ENCODE measurements around the gene MYO1G.
"Not testable (repeated sequence)": the region's sequence is repeated elsewhere in the genome, so short reads cannot be mapped to it uniquely, and the experiment has no call there.

The MYO1G gene

DNA sequence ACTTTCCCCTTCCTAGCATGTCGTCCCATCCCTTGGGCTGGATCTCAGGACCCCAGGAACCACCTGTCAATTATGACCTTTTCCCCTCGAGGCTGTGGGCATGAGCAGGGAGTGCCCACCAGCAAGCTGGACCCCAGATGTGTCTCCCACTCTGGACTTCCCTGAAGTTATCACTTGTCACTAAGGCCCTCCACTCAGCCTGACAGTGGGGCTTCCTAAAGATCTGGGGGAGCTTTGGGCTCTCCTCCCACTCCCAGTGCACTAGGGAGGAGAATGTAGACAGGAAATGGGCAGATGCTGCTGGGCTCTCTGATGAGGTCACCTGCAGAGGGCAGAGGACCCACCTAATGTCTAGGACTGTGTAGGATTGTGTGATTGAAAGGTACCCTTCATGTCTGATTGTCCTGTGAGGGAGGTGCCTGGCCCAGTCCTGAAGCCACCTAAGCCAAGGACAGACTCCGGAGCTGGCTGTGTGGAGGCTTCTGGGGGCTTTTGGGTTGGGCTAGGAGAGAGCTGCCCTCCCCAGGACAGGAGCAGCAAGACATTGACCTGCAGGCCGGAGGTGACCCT lies 18.7 kb downstream of the MYO1G start:
- Mint-ChIP-seq H3K27me3 (no peaks in the 10 kb centered on the region), H3K36me3 (ENCODE audit: low read depth) (peaks cover 31% of the 10 kb centered on the region), H3K4me3 (no peak overlapping the region), H3K27ac (peak overlapping the region; percentile 87), H3K9me3 (no peaks in the 10 kb centered on the region), H3K4me1 (ENCODE audit: low read depth) (peaks cover 21% of the 10 kb centered on the region)
- DNase-seq = peak; percentile 38

DNA sequence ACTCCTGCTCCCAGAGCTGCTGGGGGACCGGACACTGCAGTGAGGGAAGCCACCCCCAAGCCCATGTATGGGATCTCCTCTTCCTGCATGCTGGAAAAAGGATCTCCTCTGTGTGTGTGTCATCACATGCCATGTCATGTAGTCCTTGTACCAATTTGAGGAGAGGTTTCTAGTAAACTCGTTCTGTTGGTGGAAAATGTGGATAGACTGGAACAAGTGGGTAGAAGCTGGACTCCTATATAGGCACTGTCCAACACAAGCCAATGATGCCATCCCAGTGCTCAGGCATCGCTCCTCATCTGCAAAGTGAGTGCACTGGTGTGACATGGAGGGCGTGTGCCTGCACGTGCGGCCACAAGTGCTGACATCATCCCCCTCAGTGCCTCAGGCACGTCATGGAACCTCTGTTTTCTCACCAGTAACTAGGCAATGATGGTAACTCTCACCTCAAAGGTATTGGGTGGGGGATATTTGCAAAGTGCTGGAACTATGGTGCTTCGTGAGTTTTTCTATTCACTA lies 19.3 kb downstream of the MYO1G start:
- DNase-seq = peak; percentile 50
- H3K4me1 Mint-ChIP-seq (ENCODE audit: low read depth) = peaks cover 21% of the 10 kb centered on the region
- H3K27me3 Mint-ChIP-seq = no peaks in the 10 kb centered on the region
- H3K27ac Mint-ChIP-seq = peak overlapping the region; percentile 87
- no peaks in the 10 kb centered on the region for H3K9me3 Mint-ChIP-seq
- H3K36me3 Mint-ChIP-seq (ENCODE audit: low read depth) = peaks cover 25% of the 10 kb centered on the region
- H3K4me3 Mint-ChIP-seq = no peak overlapping the region

DNA sequence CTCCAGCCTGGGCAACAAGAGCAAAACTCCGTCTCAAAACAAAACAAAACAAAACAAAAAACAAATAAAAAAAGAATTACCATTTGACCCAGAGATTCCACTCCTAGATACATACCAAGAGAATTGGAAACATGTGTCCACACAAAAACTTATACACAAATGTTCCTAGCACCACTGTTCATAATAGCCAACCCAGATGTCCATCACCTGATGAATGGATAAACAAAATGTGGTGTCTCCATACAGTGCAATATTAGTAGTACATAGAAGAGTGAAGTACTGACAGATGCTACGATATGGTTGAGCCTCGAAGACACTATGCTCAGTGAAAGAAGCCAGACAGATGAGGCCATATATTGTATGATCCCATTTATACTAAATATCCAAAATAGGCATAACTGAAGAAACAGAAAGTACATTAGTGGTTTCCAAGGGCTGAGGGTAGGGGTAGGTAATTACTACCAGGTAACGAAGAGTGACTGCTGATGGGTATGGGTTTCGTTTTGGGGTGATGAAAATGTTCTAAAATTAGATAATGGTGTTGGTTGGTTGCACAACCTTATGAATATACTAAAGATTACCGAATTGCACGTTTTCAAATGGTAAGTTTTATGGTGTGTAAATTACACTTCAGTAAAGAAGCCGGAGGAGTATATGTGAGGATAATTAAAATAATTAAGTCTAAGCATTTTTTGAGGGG lies 20.0 kb downstream of the MYO1G start:
- Mint-ChIP-seq H3K27ac (peak overlapping the region; percentile 15), H3K36me3 (ENCODE audit: low read depth) (peaks cover 18% of the 10 kb centered on the region), H3K4me3 (no peak overlapping the region), H3K27me3 (no peaks in the 10 kb centered on the region), H3K4me1 (ENCODE audit: low read depth) (peaks cover 21% of the 10 kb centered on the region), H3K9me3 (no peaks in the 10 kb centered on the region)
- no peak for DNase-seq

DNA sequence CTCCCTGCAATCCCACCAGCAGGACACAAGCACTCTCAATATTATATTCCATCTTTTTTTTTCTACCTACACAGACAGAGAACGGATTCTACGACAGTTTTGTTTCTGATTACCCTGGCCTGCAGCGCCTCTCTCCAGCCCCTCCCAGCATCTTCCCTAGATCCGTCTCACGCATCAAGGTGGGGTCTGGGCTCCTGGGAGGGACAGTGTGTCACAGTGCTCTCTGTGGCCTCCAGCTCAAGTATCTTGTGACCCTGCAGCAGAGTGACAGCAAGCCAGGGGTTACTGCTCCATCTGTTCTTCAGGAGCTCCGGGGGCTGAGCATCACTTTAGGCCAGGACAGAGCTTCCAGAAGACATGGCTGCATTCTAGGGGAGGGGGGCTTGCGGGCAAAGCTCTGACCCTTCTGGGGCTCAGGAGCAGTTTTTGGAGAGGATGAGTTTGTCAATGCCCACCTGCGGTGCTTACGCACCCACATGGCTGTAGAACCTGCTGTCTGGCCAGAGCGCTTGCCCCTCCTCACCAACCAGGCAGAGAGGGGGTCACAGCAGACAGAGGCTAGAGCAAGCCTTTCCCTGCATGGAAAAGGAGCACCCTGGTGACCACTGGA lies 22.6 kb downstream of the MYO1G start:
- peak overlapping the region; percentile 17 for H3K27ac Mint-ChIP-seq
- DNase-seq = no peak
- peaks cover 9% of the 10 kb centered on the region for H3K36me3 Mint-ChIP-seq (ENCODE audit: low read depth)
- no peaks in the 10 kb centered on the region for H3K27me3 Mint-ChIP-seq
- peaks cover 21% of the 10 kb centered on the region for H3K4me1 Mint-ChIP-seq (ENCODE audit: low read depth)
- H3K4me3 Mint-ChIP-seq = no peak overlapping the region
- no peaks in the 10 kb centered on the region for H3K9me3 Mint-ChIP-seq

DNA sequence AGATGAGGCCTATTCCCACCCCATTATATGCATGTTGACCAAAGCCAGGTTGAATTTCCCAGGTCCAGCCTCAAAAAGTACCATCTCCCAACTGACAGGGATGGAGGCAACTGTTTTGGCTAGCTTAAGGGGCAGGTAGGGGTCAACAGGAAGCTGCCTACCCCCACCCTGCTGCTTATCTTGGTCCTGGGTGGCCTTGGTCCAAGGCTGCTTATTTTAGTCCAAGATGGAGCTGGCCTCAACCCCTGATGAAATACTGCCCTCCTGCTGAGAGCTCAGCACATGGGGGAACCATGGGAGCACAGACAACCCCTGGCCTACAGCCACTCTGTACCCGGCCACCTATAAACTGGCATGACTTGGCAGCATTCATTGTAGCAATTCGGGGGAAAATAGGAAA lies 23.1 kb downstream of the MYO1G start:
- Mint-ChIP-seq H3K36me3 (ENCODE audit: low read depth) (peaks cover 9% of the 10 kb centered on the region), H3K4me1 (ENCODE audit: low read depth) (peaks cover 21% of the 10 kb centered on the region), H3K27ac (peak overlapping the region; percentile 17), H3K9me3 (no peaks in the 10 kb centered on the region), H3K27me3 (no peaks in the 10 kb centered on the region), H3K4me3 (no peak overlapping the region)
- DNase-seq = no peak

DNA sequence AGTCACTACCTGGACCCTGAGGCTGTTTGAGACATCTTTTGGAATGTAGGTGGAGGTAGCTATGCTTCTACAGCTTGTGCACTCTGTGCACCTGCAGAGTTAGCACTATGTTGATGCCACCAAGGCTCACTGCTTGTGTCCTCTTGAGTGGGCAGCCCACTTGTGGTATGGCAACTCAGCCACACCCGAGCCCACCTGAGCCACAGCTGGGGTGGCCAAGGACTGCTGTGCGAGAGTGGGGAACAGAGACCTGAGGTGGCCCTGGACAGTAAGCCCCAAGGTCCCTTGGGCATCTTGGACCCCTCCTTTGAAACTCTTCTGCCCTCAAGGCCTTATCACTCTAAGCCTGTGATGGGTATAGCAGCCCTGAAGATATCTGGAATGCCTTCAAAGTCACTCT lies 25.7 kb downstream of the MYO1G start:
- Mint-ChIP-seq H3K4me1 (ENCODE audit: low read depth) (peaks cover 1% of the 10 kb centered on the region), H3K36me3 (ENCODE audit: low read depth) (no peaks in the 10 kb centered on the region), H3K4me3 (no peak overlapping the region), H3K27me3 (no peaks in the 10 kb centered on the region), H3K27ac (no peak overlapping the region), H3K9me3 (no peaks in the 10 kb centered on the region)
- DNase-seq = no peak

DNA sequence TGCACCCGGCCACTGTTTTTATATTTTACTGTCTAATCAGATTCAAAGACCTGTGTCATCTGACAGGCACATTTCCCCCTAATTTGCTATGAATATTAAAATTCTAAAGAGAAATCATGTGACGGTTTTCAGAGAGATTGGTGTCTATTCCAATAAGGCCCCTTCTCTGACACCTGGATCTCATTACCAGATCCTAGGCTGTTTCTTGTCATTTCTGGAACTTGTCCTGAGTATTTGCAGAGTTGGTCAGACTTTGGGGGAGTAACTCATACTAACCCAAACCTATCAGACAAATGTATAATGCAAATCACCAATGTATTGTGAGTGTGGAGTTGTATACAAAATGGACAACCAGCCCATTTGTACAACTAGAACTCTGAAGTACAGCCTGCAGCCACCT lies 29.5 kb downstream of the MYO1G start:
- Mint-ChIP-seq H3K9me3 (no peaks in the 10 kb centered on the region), H3K4me3 (no peak overlapping the region), H3K4me1 (ENCODE audit: low read depth) (no peaks in the 10 kb centered on the region), H3K36me3 (ENCODE audit: low read depth) (no peaks in the 10 kb centered on the region), H3K27me3 (no peaks in the 10 kb centered on the region), H3K27ac (no peak overlapping the region)
- DNase-seq = no peak

DNA sequence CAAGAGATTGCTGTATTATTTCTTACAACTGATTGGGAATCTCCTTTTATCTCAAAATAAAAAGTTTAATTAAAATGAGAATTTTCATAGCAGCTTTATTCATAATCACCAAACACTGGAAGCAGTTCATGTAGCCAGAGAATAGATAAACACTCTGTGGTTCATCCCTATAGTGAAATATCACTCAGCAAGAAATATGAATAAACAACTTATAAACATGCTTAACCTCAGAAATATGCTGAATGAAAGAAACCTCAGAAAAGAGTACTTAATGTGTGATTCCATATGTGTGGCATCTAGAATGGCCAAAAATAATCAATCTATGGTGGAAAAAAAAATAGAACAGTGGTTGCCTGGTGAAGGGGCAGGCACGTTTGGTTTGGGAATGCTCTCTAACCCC lies 33.3 kb downstream of the MYO1G start:
- no peaks in the 10 kb centered on the region for H3K4me1 Mint-ChIP-seq (ENCODE audit: low read depth)
- H3K27me3 Mint-ChIP-seq = no peaks in the 10 kb centered on the region
- no peak overlapping the region for H3K4me3 Mint-ChIP-seq
- no peak for DNase-seq
- H3K27ac Mint-ChIP-seq = no peak overlapping the region
- H3K36me3 Mint-ChIP-seq (ENCODE audit: low read depth) = no peaks in the 10 kb centered on the region
- H3K9me3 Mint-ChIP-seq = no peaks in the 10 kb centered on the region

DNA sequence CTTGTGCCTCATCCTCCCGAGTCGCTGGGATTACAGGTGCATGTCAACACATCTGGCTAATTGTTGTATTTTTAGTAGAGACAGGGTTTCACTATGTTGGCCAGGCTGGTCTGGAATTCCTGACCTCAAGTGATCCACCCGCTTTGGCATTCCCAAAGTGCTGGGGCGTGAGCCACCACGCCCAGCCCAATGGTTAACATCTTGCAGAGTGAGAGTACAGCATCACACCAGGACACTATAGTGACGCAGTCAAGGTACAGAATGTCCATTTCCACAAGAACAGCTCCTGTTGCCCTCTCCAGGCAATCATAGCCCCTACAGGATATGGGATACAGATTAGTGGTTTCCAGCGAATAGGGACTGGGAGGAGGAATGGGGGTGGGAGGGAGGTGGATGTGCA lies 34.0 kb downstream of the MYO1G start:
- Mint-ChIP-seq H3K36me3 (ENCODE audit: low read depth) (no peaks in the 10 kb centered on the region), H3K4me3 (no peak overlapping the region), H3K27me3 (no peaks in the 10 kb centered on the region), H3K27ac (no peak overlapping the region), H3K4me1 (ENCODE audit: low read depth) (no peaks in the 10 kb centered on the region), H3K9me3 (no peaks in the 10 kb centered on the region)
- DNase-seq = no peak

DNA sequence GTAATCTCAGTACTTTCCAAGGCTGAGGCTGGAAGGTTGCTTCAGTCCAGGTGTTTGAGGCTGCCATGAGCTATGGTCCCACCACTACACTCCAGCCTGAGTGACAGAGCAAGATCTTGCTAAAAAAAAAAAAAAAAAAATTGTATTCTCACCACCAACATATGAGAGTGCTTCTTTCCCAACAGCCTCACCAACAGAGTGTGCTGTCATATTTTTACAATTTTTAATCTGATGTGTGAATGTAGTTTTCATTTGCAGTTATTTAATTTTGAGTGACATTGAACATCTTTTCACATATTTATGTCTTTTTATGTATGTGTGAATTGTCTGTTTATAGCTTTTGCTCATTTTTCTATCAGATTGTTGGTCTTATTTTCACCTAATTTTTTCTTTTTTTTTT lies 35.2 kb downstream of the MYO1G start:
- no peaks in the 10 kb centered on the region for H3K9me3 Mint-ChIP-seq
- H3K4me3 Mint-ChIP-seq = no peak overlapping the region
- no peak for DNase-seq
- H3K27ac Mint-ChIP-seq = no peak overlapping the region
- no peaks in the 10 kb centered on the region for H3K4me1 Mint-ChIP-seq (ENCODE audit: low read depth)
- no peaks in the 10 kb centered on the region for H3K36me3 Mint-ChIP-seq (ENCODE audit: low read depth)
- no peaks in the 10 kb centered on the region for H3K27me3 Mint-ChIP-seq

DNA sequence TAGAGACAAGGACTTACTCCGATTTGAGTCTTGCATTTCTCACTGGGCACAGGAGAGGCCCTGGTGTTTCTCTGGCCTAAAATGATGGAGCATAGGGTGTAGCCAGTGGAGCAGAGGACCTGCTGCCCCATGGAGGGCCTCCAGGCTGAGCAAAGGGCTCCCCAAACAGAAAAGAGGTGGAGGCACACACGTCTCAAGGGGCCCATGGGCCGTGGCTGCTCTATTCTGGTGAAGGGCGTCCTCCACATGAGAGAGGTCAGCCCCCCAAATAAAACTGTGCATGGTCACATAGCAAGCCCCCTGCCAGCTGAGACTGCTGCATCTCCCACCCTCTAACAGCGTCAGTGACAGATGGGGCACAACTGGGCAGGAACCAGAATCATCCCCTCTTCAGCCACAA lies 41.4 kb downstream of the MYO1G start:
- Mint-ChIP-seq H3K27ac (no peak overlapping the region), H3K4me1 (ENCODE audit: low read depth) (no peaks in the 10 kb centered on the region), H3K9me3 (no peaks in the 10 kb centered on the region), H3K36me3 (ENCODE audit: low read depth) (no peaks in the 10 kb centered on the region), H3K27me3 (no peaks in the 10 kb centered on the region), H3K4me3 (no peak overlapping the region)
- no peak for DNase-seq

DNA sequence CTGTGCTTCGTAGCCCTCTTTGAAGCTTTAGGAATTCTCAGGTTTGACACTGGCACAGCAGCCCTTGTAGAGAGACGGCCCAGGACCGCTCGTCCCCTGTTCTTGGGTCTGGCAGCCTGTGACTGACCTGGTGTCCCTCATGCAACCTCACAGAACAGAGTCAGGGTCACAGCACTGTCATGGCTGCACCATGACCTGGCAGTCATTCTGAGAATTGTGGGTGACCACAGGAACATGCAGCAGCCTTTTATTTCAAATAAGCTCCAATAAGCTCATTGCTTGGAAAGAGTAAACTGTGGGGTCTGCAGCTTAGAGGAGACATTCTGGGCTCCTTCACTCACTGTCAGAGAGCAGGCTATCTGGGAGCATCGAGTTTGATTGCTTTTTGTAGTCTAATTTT lies 42.5 kb downstream of the MYO1G start:
- no peak for DNase-seq
- no peaks in the 10 kb centered on the region for H3K9me3 Mint-ChIP-seq
- no peaks in the 10 kb centered on the region for H3K36me3 Mint-ChIP-seq (ENCODE audit: low read depth)
- no peaks in the 10 kb centered on the region for H3K4me1 Mint-ChIP-seq (ENCODE audit: low read depth)
- H3K27me3 Mint-ChIP-seq = no peaks in the 10 kb centered on the region
- H3K27ac Mint-ChIP-seq = no peak overlapping the region
- H3K4me3 Mint-ChIP-seq = no peak overlapping the region

DNA sequence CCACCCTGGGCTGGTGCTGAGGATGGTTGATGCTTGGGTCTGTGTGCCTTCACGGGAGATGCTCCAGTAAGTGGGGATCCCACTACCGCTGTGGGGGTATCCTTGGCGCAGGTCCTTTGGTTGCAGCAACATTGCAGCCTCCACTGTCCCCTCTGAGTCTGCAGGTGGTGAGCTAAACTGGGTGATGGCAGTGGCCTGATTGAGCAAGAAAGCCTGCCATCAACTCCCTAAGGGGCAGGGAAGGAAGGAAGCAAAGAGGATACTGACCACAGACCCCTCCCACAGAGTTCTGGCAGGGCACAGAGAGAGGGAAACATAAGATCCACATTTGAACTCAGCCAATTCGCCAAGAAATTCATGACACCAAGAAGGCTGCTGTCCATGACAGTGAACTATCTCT lies 43.2 kb downstream of the MYO1G start:
- no peaks in the 10 kb centered on the region for H3K36me3 Mint-ChIP-seq (ENCODE audit: low read depth)

DNA sequence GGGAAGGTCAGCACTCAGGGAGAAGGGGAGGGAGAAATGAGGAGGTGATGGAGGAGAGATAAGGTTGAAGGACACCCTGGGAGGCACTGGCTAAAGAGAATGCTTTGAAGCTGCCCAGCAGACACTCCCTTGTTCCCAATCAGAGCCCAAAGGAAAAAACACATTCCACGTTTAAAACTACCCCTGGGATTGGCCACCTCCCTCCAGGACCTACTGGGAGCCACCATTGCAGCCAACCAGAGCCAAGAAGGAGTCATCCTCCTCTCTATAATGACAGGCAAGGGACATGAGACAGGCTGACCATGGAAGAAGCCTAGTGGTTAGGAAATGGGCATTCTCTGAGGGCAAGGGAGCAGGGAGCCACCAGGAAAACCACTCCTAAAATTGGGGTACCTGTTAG lies 43.8 kb downstream of the MYO1G start:
- Mint-ChIP-seq H3K4me1 (ENCODE audit: low read depth) (no peaks in the 10 kb centered on the region), H3K36me3 (ENCODE audit: low read depth) (no peaks in the 10 kb centered on the region), H3K4me3 (no peak overlapping the region), H3K27ac (no peak overlapping the region), H3K27me3 (no peaks in the 10 kb centered on the region), H3K9me3 (no peaks in the 10 kb centered on the region)
- no peak for DNase-seq

More for the DNA sequence above, 43.2 kb downstream of the MYO1G start:
- Mint-ChIP-seq H3K4me3 (no peak overlapping the region), H3K27ac (no peak overlapping the region), H3K4me1 (ENCODE audit: low read depth) (no peaks in the 10 kb centered on the region), H3K9me3 (no peaks in the 10 kb centered on the region), H3K27me3 (no peaks in the 10 kb centered on the region)
- DNase-seq = no peak

DNA sequence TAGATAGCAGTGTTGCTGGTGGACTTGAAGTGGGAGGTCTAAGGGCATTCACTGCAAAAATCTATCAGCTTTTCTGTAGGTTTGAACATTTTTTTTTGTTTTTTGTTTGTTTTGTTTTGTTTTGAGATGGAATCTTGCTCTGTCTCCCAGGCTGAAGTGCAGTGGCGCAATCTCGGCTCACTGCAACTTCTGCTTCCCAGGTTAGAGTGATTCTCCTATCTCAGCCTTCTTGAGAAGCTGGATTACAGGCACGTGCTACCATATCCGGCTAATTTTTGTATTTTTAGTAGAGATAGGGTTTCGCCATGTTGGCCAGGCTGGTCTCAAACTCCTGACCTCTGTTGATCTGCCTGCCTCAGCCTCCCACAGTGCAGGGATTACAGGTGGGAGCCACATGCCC lies 44.3 kb downstream of the MYO1G start:
- H3K4me3 Mint-ChIP-seq; H3K27ac Mint-ChIP-seq; H3K27me3 Mint-ChIP-seq; H3K9me3 Mint-ChIP-seq; H3K36me3 Mint-ChIP-seq (ENCODE audit: low read depth); H3K4me1 Mint-ChIP-seq (ENCODE audit: low read depth); DNase-seq: not testable (repeated sequence)
